Measurements from ENCODE around the gene HDAC3. TPM values are rescaled to one million over a fixed set of nuclear protein-coding genes. Genes with fewer than 3 reads are reported as not detected.

The HDAC3 gene
- total and polyA plus RNA-seq, 9 donors: 34.2 to 73.8 (median 49.4) TPM

GRCh38 chr5:141657404-141657803 lies 20.8 kb upstream of the HDAC3 start:
- Histone ChIP-seq H3K36me3 (no peaks in the 10 kb centered on the region), H3K27me3 (no peaks in the 10 kb centered on the region), H3K27ac (no peak overlapping the region), H3K9me3 (no peaks in the 10 kb centered on the region), H3K4me1 (ENCODE audit: insufficient read depth) (no peaks in the 10 kb centered on the region), H3K4me3 (no peak overlapping the region)
- 96 to 100% (median 100%) methylated on average over 1 of the region's 1 CpG for WGBS, 3 donors
- no peak for TF ChIP-seq CTCF (IDR thresholded peaks at IDR 0.05)
- no peak for TF ChIP-seq POLR2A (IDR thresholded peaks at IDR 0.05)
- no peak for TF ChIP-seq EP300 (IDR thresholded peaks at IDR 0.05)
- intact Hi-C loops (cut with DNase I): no loop called here
- no peak for DNase-seq

GRCh38 chr5:141656396-141656795 lies 19.7 kb upstream of the HDAC3 start:
- no peak for DNase-seq
- intact Hi-C loops (cut with DNase I): no loop called here
- peaks cover 3% of the 10 kb centered on the region for H3K4me1 ChIP-seq (ENCODE audit: insufficient read depth)
- H3K9me3 ChIP-seq: no peaks in the 10 kb centered on the region
- no peak overlapping the region for H3K4me3 ChIP-seq
- H3K27ac ChIP-seq: no peak overlapping the region
- H3K36me3 ChIP-seq: no peaks in the 10 kb centered on the region
- H3K27me3 ChIP-seq: no peaks in the 10 kb centered on the region
- no peak for TF ChIP-seq EP300 (IDR thresholded peaks at IDR 0.05)
- no peak for TF ChIP-seq POLR2A (IDR thresholded peaks at IDR 0.05)
- 83 to 96% (median 93%) methylated on average over 9 of the region's 9 CpGs for WGBS, 3 donors

GRCh38 chr5:141655020-141655419 lies 18.4 kb upstream of the HDAC3 start:
- DNase-seq: no peak
- TF ChIP-seq CTCF (IDR thresholded peaks at IDR 0.05): no peak
- TF ChIP-seq EP300 (IDR thresholded peaks at IDR 0.05): no peak
- TF ChIP-seq POLR2A (IDR thresholded peaks at IDR 0.05): no peak
- intact Hi-C loops (cut with DNase I): no loop called here
- Histone ChIP-seq H3K9me3 (no peaks in the 10 kb centered on the region), H3K4me3 (no peak overlapping the region), H3K4me1 (ENCODE audit: insufficient read depth) (peaks cover 5% of the 10 kb centered on the region), H3K27me3 (no peaks in the 10 kb centered on the region), H3K36me3 (no peaks in the 10 kb centered on the region), H3K27ac (no peak overlapping the region)
- 80 to 88% (median 87%) methylated on average over 7 of the region's 7 CpGs for WGBS, 3 donors

GRCh38 chr5:141654298-141654697 lies 17.6 kb upstream of the HDAC3 start:
- no peaks in the 10 kb centered on the region for H3K36me3 ChIP-seq
- no peak overlapping the region for H3K27ac ChIP-seq
- intact Hi-C loops (cut with DNase I): no loop called here
- no peak overlapping the region for H3K4me3 ChIP-seq
- TF ChIP-seq POLR2A (IDR thresholded peaks at IDR 0.05): no peak
- TF ChIP-seq CTCF (IDR thresholded peaks at IDR 0.05): no peak
- TF ChIP-seq EP300 (IDR thresholded peaks at IDR 0.05): no peak
- WGBS, 3 donors: 70 to 78% (median 72%) methylated on average over 2 of the region's 2 CpGs
- no peaks in the 10 kb centered on the region for H3K9me3 ChIP-seq
- no peaks in the 10 kb centered on the region for H3K27me3 ChIP-seq
- H3K4me1 ChIP-seq (ENCODE audit: insufficient read depth): peaks cover 5% of the 10 kb centered on the region
- DNase-seq: no peak

DNA sequence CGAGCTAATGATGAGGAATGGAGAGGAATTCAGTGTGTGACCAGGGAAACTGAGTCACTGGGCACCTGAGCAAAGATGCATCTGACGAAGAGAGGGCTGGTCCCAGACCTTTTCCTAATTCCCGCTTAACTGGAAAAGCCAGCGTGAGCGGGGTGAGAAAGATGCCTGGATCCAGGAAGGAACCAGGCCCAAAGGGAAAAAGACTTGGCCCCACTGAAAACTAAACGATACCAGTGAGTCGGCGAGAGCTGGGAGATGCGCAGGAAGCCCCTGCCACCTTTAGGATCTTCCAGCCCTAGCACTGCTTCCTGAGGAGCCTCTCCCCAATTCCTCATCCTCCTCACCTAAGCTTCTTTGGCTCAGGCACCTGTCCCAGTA lies 15.1 kb upstream of the HDAC3 start:
- peak overlapping the region; percentile 51 for H3K4me3 ChIP-seq
- WGBS, 3 donors: 52 to 62% (median 55%) methylated on average over 9 of the region's 9 CpGs

More for the DNA sequence above, 15.1 kb upstream of the HDAC3 start:
- Histone ChIP-seq H3K4me1 (ENCODE audit: insufficient read depth) (peaks cover 5% of the 10 kb centered on the region), H3K36me3 (no peaks in the 10 kb centered on the region), H3K9me3 (no peaks in the 10 kb centered on the region), H3K27ac (no peak overlapping the region), H3K27me3 (no peaks in the 10 kb centered on the region)
- no peak for DNase-seq
- intact Hi-C loops (cut with DNase I): no loop called here
- TF ChIP-seq POLR2A (IDR thresholded peaks at IDR 0.05): no peak
- TF ChIP-seq CTCF (IDR thresholded peaks at IDR 0.05): no peak
- TF ChIP-seq EP300 (IDR thresholded peaks at IDR 0.05): no peak

Data from ovary (tissue), 9 donors.